ENCODE results near the gene AP3S1.
"Not testable (repeated sequence)": the region's sequence is repeated elsewhere in the genome, so short reads cannot be mapped to it uniquely, and the experiment has no call there.

Gene AP3S1

GRCh38 chr5:115841382-115842088 is at the start of gene AP3S1, which contains the start of gene ATG12:
TSS of gene AP3S1 (plus strand) at chr5:115841935. CDS start at chr5:115842038, 103 bp downstream.
TSS of gene ATG12 (minus strand) at chr5:115841565. CDS start at chr5:115841552, 13 bp downstream.
- DNase-seq: peak; percentile 89 to 92

- DNase-seq: no peak
These were observed 46.0 kb upstream of the AP3S1 start for GRCh38 chr5:115795700-115796099.

DNA sequence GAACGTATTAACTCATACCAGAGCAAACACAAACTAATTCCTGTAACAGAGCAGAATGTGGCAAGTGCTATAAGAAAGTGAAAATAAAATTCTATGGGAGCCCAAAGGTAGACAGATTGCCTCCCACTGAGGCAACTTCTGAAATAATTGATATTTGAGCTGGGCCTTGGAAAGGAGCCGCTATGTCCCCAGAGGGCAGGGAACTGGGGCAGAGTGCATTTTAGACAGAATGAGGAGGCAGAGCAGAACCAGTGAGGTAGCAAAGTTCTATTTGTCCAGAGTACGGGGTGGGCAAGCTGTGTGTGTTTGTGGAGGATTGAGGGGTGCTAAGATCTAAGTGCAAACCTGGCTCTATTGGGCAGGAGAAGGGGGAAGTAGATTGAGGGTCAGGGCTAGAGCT is 45.1 kb upstream of the AP3S1 start:
- DNase-seq: no peak

DNA sequence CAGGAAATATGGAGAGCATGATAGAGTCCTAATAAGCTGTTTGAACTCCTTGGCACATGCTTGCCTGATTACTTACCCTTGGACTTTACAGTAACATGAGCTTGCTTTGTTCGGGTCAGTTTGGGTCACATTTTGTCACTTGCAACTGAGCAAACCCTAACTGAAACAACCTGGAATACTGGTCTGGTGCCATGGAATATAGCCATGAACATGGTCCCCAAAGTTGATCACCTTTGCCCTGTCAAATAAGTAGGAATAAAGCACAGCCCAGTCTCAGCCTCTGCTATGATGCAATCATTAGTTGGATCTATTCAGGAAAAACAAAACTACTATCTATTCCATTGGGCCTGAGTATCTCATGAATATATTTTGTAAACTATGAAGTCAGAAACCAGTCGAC is 43.5 kb upstream of the AP3S1 start:
- DNase-seq: no peak

DNA sequence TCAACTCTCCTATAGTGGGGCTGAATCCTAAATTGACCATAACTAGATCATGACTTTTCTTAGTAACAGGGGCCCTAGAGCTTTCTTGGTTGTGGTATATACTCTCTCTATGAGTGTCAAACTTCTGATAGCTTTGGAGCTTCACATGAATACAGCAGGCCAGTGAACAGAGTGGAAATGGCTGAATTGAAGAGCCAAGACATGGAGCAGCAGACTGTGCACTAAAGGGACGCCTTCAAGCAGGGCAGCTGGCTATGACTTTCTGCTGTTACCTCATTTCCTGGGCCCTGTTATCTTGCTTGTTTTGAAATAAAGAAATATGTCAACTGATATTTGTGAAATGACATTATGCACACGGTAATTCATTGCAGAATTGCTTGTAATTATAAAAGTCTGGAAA is 41.6 kb upstream of the AP3S1 start:
- no peak for DNase-seq

DNA sequence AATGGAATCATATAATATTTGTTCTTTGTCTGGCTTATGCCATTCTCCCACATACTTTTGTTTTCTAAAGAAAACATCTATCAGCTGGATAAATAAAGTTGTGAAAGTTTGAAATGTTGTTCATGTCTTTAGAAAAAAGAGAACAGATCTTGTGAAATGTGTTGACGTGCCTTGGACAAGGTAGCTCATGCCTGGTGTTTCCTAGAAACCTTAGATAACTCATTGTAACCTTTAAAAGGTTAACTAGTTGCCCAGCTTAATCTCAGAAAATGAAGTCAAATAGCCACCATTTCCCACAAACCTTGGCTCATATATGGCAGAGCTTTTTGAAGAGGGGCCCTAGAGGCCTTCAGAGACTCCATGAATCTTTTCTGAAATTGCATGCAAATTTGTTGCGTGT is 40.6 kb upstream of the AP3S1 start:
- DNase-seq: no peak

GRCh38 chr5:115801984-115802383 is 39.8 kb upstream of the AP3S1 start:
- no peak for DNase-seq

- DNase-seq: no peak
These were observed 34.6 kb upstream of the AP3S1 start for GRCh38 chr5:115806986-115807653.

DNA sequence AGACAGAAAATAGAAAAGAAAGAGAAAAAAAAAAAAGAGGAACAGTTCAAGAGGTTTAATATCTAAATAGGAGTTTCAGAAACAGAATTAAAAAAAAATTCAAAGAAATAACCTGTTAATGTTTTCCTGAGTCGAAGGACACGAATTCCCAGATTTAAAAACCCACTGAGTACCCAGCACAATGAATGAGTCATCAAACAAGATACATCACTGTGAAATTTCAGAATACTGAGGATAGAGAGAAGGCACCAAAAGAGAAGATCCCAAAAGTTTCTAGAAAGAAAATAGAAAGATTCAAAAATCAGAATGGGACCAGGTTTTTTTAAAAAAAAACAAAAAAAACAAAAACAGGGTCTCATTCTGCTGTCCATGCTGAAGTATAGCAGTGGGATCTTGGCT is 34.1 kb upstream of the AP3S1 start:
- no peak for DNase-seq

- DNase-seq: not testable (repeated sequence)
These were observed 33.7 kb upstream of the AP3S1 start for GRCh38 chr5:115808066-115808465.

- no peak for DNase-seq
These were observed 31.8 kb upstream of the AP3S1 start for GRCh38 chr5:115809946-115810345.

DNA sequence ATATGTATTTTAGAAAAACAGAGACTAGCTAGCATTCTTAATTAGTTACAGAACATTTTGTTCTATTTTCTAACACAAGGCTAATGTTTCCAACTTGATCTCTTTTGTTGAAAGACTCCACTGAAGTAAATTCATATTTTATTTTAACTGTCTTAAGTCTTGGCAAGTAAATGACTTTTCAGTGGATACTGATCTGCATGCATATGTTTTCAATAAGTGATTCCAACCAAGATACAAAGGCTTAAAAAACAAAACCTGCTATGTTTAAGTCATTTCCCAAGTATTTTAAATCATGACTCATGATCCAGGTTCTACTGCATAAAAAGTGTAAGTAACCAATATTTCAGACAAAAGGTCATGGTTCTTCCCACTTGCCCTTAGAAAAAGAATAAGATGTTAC is 31.0 kb upstream of the AP3S1 start:
- DNase-seq: no peak

DNA sequence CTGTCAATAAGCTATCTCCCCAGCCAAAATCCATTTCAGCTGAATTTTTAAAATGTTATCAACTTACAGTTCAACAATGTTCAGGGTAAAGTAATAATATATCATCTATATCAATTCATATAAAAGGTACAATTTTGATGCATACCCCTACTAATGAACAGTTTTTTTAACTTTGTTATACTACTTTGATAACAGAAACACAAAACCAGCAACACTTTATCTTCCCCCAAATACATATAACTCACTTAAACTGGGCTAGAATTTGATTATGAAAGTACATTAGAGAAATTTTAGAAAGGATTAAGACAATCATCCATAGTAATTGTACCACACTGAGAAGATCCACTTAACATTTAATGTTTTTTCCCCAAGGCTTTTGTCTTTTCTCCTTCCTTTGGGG is 30.3 kb upstream of the AP3S1 start:
- DNase-seq: no peak

GRCh38 chr5:115812372-115812771 is 29.4 kb upstream of the AP3S1 start:
- no peak for DNase-seq

GRCh38 chr5:115813719-115814118 is 28.0 kb upstream of the AP3S1 start:
- DNase-seq: no peak

DNA sequence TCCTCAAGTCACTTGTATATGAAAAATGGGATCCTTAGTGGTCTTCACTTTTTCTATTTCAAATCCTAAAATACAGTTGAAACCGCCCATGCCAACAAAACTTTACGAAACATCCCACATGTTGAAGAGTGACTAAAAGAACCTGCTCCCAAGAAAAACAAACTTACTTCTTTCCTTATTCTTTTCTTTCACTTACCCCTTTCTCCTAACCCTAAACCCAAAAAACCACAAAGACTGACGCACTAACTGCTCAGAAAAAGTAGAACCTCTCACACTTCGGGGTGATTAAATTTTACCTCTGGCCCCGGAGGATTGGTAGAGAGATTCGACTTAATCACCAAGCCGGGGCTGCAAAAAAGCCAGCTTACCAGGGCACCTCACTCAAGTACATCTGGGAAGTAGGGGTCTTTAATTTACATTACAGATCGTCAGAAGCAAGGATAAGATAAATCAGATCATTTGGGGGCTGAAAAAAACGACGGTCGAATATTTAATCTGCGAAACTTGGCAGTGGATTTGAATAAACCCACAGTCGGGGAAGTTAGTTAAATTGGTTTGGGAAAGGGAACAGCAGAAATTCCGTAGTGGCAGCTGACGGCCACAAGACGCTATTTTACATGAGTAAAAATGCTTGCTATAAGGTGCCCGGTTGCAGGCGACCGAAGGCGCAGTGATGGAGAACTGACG is 26.6 kb upstream of the AP3S1 start:
- no peak for DNase-seq

GRCh38 chr5:115815693-115816225 is 26.0 kb upstream of the AP3S1 start:
- DNase-seq: no peak

DNA sequence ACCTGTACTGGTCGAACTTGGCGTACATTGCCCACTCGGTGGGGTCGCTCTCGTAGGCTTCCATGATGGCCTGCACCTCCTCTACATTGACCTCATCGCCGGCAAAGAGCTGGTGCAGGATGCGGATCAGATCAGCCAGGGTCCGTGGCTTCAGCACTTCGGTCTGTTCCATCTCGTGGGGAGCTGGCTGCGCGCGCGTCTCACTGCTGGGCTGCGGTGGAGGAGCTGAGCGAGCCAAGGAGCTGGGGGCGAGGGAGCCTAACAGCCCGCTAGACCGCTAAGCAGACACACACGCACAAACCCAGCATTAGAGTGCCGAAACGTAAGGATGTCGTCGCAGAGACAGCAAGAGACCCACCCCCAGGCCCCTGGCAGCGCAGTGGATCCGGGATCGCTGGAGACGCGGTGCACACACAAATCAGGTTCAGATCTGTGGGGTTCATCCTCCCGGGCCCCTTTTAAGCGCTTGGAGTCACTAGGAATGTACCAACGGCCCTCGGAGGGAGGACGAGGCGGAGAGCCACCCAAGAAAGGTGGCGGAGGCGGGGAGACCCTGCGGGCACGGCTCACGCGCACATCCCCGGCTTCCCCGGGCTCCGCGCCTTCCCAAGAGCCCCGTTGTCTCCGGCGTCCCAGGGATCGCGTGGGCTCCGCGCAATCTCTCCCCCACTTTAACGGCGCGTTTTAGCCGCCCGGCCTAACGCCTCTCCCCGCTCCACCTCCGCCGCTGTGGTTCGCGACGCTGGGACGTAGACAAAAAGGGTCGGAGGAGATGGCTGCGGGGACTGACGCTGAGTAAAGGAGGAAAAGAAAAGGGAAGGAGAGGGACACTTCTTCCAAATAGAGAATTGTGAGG is 25.3 kb upstream of the AP3S1 start, which contains the start of gene CDO1:
TSS of gene CDO1 (minus strand) at position 434 of the 856 bp plus-strand sequence. CDS start at position 172, 262 bp downstream.
- peak; percentile 4 to 31 for DNase-seq

GRCh38 chr5:115817386-115817785 is 24.3 kb upstream of the AP3S1 start:
- DNase-seq: no peak

DNA sequence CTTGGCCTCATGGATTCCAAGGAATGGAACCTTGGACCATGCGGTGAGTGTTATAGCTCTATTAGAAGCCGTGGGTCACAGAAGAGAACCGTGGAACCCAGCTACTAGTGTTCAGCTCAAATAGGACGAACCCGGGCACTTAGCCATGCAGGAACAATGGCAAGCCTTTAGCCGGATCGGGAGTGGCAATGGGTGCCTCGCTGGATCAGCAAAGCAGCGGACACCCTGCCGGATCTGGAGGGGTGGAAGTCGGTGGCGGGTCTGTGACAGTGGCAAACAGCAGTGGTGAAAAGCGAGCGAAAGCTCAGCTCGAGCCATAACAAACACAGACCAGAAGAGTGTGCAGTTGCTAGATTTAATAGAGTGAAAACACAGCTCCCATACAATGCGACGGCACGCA is 22.9 kb upstream of the AP3S1 start:
- no peak for DNase-seq

DNA sequence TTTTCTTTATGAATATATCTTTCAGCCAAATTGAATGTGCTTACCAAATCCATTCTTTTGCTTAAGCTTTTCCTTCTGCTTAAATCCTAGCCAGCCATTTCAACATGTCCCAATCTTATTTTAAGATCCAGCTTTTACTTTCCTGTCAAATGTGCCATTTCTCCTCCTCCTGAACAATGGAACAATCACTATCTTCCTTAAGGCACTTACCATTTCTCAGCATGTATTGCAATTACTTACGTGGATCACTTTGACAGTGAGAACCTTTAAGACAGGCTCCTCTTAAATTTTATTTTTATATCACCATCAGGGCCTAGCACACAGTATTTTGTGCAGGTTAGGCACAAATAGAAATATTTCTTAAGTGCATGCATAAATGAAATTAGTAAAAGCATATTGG is 20.9 kb upstream of the AP3S1 start:
- DNase-seq: no peak

GRCh38 chr5:115824983-115825382 is 16.8 kb upstream of the AP3S1 start:
- DNase-seq: not testable (repeated sequence)

DNA sequence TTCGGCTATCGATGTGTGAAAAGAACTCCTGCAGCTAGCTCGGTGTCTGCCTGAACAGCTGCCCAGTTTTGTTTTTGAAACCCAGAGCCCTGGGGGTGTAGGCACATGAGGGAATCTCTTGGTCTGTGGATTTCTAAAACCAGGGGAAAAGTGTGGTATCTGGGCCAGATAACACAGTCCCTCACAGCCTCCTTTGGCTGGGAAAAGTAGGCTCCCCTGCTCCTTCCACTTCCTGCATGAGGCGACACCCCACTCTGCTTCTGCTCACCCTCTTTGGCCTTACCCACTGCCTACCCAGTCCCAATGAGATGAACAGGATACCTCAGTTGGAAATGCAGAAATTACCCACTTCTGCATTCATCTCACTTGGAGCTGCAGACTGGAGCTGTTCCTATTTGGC is 15.8 kb upstream of the AP3S1 start:
- no peak for DNase-seq
